Ishikawa (cell line): Measurements from ENCODE around the gene SGMS1.

Experiments used
- CEBPB ChIP-seq: IDR thresholded peaks from 2 replicates; pipeline ENCODE4 v1.6.1; 2012
- CREB1 ChIP-seq: IDR thresholded peaks from 2 replicates; pipeline ENCODE4 v1.6.1; 2012; ENCODE audit warnings: low read depth
- EGR1 ChIP-seq: IDR thresholded peaks from 2 replicates; pipeline ENCODE4 v1.6.1; 2012
- EP300 ChIP-seq: IDR thresholded peaks from 2 replicates; pipeline ENCODE4 v1.6.1; 2012; ENCODE audit warnings: borderline replicate concordance
- NFIC ChIP-seq: IDR thresholded peaks from 2 replicates; pipeline ENCODE4 v1.6.1; 2012
- RAD21 ChIP-seq: IDR thresholded peaks from 2 replicates; pipeline ENCODE4 v1.6.1; 2012; ENCODE audit warnings: low read depth
- TAF1 ChIP-seq: IDR thresholded peaks from 2 replicates; pipeline ENCODE4 v1.6.1; 2012; ENCODE audit warnings: low read depth, mild to moderate bottlenecking
- TCF12 ChIP-seq: IDR thresholded peaks from 2 replicates; pipeline ENCODE4 v1.6.1; 2012; ENCODE audit warnings: low read depth
- TF ChIP-seq, protein P1 (sequence below): IDR thresholded peaks from 2 replicates; pipeline ENCODE4 v1.6.1; 2012
- TF ChIP-seq, protein P2 (sequence below): IDR thresholded peaks from 2 replicates; pipeline ENCODE4 v1.6.1; 2012
- TF ChIP-seq, protein P3 (sequence below): IDR thresholded peaks from 2 replicates; pipeline ENCODE4 v1.6.1; 2012; ENCODE audit warnings: low read depth, mild to moderate bottlenecking

DNA sequence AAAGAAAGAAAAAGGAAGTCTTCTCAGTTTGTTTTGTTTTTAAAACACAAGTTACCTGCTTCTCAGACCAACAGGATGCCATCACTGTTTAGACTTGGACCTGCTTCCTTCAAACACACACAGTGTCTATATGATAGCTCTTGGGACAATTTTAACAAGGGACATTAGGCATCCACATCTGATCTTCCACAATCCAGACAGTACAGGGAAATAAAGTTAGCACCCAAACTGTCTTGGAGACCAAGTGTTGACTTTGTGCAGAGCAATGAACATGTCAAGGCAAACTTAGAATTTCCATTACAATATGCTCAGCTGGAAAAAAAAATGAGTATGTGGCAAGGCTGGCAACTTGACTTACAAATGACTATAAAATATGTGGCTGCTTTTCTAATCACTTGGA is 80.9 kb downstream of the SGMS1 start:
- TF ChIP-seq TAF1 (no peak), EP300 (no peak), CEBPB (no peak), CREB1 (no peak), NFIC (no peak), EGR1 (no peak), TCF12 (no peak), RAD21 (no peak)
- TF ChIP-seq, protein P1, sequence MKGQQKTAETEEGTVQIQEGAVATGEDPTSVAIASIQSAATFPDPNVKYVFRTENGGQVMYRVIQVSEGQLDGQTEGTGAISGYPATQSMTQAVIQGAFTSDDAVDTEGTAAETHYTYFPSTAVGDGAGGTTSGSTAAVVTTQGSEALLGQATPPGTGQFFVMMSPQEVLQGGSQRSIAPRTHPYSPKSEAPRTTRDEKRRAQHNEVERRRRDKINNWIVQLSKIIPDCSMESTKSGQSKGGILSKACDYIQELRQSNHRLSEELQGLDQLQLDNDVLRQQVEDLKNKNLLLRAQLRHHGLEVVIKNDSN = no peak
- TF ChIP-seq, protein P2, sequence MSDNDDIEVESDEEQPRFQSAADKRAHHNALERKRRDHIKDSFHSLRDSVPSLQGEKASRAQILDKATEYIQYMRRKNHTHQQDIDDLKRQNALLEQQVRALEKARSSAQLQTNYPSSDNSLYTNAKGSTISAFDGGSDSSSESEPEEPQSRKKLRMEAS = no peak
- TF ChIP-seq, protein P3, sequence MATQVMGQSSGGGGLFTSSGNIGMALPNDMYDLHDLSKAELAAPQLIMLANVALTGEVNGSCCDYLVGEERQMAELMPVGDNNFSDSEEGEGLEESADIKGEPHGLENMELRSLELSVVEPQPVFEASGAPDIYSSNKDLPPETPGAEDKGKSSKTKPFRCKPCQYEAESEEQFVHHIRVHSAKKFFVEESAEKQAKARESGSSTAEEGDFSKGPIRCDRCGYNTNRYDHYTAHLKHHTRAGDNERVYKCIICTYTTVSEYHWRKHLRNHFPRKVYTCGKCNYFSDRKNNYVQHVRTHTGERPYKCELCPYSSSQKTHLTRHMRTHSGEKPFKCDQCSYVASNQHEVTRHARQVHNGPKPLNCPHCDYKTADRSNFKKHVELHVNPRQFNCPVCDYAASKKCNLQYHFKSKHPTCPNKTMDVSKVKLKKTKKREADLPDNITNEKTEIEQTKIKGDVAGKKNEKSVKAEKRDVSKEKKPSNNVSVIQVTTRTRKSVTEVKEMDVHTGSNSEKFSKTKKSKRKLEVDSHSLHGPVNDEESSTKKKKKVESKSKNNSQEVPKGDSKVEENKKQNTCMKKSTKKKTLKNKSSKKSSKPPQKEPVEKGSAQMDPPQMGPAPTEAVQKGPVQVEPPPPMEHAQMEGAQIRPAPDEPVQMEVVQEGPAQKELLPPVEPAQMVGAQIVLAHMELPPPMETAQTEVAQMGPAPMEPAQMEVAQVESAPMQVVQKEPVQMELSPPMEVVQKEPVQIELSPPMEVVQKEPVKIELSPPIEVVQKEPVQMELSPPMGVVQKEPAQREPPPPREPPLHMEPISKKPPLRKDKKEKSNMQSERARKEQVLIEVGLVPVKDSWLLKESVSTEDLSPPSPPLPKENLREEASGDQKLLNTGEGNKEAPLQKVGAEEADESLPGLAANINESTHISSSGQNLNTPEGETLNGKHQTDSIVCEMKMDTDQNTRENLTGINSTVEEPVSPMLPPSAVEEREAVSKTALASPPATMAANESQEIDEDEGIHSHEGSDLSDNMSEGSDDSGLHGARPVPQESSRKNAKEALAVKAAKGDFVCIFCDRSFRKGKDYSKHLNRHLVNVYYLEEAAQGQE = no peak
